ENCODE data around the gene TAF1. TPM values are rescaled to one million over a fixed set of nuclear protein-coding genes. Genes with fewer than 3 reads are reported as not detected.

TAF1 gene
- total RNA-seq, 4 donors from 2014 or later: 34.3 to 59.4 (median 41.4) TPM

DNA sequence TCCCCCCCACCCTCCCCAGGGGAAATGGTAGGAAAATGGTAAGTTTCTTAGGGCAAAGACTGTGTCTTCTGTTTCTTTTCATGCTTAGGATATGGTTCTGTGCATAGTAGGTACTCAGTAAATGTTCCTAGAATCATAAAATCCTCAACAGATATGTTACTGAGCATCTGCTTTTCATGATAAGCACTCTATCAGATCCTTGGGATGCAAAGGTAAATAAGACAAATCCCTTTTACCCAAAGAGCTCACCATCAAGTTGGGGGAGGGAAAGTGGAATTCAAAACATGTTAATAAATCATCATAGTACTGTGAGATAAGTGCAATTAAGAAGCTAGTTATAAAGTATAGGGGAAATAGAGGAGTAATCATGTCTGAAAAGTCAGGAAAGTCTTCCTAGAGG, 98.8 kb downstream of the TAF1 start:
- no peaks in the 10 kb centered on the region for H3K27me3 ChIP-seq
- H3K4me1 ChIP-seq: no peaks in the 10 kb centered on the region
- no peak for TF ChIP-seq EP300 (IDR thresholded peaks at IDR 0.05)
- no peak for TF ChIP-seq POLR2AphosphoS5 (IDR thresholded peaks at IDR 0.05)
- no peak for TF ChIP-seq POLR2A (IDR thresholded peaks at IDR 0.05; ENCODE audit: low read depth)
- peaks cover 29 to 70% (median 48%) of the 10 kb centered on the region in 4 donors for H3K36me3 ChIP-seq
- intact Hi-C loops (cut with DNase I): no loop called here
- H3K4me3 ChIP-seq: no peak overlapping the region
- DNase-seq (ENCODE audit: extremely low spot score): no peak
- no peaks in the 10 kb centered on the region for H3K9me3 ChIP-seq
- no peak overlapping the region for H3K27ac ChIP-seq (replicated peaks in 1 of 4)

DNA sequence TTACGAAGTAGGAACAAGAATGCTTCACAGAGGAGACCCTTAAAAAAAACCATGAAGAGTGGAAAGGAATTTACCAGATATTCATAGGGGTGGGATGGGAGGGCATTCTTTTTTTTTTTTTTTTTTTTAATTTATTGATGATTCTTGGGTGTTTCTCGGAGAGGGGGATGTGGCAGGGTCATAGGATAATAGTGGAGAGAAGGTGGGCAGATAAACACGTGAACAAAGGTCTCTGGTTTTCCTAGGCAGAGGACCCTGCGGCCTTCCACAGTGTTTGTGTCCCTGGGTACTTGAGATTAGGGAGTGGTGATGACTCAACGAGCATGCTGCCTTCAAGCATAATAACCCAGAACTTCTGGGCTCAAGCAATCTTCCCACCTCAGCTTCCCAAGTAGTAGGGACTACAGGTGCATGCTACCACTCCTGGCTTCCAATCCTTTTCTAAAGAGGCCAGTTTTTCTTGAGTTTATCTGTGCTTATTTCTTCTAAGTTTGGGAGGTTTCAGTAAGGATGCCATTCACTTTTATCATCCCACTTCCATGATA, 100.9 kb downstream of the TAF1 start:
- no peaks in the 10 kb centered on the region for H3K4me1 ChIP-seq
- DNase-seq (ENCODE audit: extremely low spot score): no peak
- no peak overlapping the region for H3K4me3 ChIP-seq
- H3K27me3 ChIP-seq: no peaks in the 10 kb centered on the region
- H3K27ac ChIP-seq (replicated peaks in 1 of 4): no peak overlapping the region
- intact Hi-C loops (cut with DNase I): no loop called here
- H3K36me3 ChIP-seq: peaks cover 16 to 49% (median 27%) of the 10 kb centered on the region in 4 donors
- 77% methylated on average over 5 of the region's 5 CpGs for WGBS
- no peaks in the 10 kb centered on the region for H3K9me3 ChIP-seq
- TF ChIP-seq POLR2A (IDR thresholded peaks at IDR 0.05; ENCODE audit: low read depth) (no peak), EP300 (IDR thresholded peaks at IDR 0.05) (no peak), POLR2AphosphoS5 (IDR thresholded peaks at IDR 0.05) (no peak)
- TF ChIP-seq, protein P1, sequence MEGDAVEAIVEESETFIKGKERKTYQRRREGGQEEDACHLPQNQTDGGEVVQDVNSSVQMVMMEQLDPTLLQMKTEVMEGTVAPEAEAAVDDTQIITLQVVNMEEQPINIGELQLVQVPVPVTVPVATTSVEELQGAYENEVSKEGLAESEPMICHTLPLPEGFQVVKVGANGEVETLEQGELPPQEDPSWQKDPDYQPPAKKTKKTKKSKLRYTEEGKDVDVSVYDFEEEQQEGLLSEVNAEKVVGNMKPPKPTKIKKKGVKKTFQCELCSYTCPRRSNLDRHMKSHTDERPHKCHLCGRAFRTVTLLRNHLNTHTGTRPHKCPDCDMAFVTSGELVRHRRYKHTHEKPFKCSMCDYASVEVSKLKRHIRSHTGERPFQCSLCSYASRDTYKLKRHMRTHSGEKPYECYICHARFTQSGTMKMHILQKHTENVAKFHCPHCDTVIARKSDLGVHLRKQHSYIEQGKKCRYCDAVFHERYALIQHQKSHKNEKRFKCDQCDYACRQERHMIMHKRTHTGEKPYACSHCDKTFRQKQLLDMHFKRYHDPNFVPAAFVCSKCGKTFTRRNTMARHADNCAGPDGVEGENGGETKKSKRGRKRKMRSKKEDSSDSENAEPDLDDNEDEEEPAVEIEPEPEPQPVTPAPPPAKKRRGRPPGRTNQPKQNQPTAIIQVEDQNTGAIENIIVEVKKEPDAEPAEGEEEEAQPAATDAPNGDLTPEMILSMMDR (IDR thresholded peaks at IDR 0.05): no peak

DNA sequence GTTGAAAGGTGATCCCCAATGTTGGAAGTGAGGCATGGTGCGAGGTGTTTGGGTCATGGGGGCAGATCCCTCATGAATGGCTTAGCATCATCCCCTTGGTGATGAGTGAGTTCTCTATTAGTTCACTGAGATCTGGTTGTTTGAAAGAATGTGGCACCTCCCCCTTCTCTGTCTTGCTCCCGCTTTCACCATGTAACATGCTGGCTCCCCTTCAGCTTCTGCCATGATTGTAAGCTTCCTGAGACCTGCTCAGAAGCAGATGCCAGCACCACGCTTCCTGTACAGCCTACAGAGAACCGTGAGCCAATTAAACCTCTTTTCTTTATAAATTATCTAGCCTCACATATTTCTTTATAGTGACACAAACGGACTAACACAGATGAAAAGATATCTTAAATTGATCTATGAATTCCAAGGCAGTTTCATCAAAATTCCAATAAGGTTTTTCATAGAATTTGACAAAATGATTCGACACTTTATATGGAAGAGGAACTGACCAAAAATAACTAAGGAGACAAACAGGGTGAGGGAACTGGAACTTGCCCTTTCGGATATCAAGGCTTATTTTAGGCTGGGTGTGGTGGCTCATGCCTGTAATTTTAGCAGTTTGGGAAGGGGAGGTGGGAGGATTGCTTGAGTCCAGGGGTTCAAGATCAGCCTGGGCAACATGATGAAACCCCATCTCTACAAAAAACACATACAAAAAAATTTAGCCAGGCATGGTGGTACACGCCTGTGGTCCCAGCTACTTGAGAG, 109.8 kb downstream of the TAF1 start:
- Histone ChIP-seq H3K9me3 (no peaks in the 10 kb centered on the region), H3K4me1 (no peaks in the 10 kb centered on the region), H3K27ac (replicated peaks in 1 of 4) (no peak overlapping the region), H3K27me3 (no peaks in the 10 kb centered on the region), H3K36me3 (no peaks in the 10 kb centered on the region), H3K4me3 (no peak overlapping the region)
- intact Hi-C loops (cut with DNase I): no loop called here
- WGBS: 74% methylated on average over 8 of the region's 8 CpGs
- no peak for DNase-seq (ENCODE audit: extremely low spot score)
- no peak for TF ChIP-seq EP300 (IDR thresholded peaks at IDR 0.05)
- TF ChIP-seq, protein P1 (IDR thresholded peaks at IDR 0.05): no peak
- no peak for TF ChIP-seq POLR2AphosphoS5 (IDR thresholded peaks at IDR 0.05)
- no peak for TF ChIP-seq POLR2A (IDR thresholded peaks at IDR 0.05; ENCODE audit: low read depth)

DNA sequence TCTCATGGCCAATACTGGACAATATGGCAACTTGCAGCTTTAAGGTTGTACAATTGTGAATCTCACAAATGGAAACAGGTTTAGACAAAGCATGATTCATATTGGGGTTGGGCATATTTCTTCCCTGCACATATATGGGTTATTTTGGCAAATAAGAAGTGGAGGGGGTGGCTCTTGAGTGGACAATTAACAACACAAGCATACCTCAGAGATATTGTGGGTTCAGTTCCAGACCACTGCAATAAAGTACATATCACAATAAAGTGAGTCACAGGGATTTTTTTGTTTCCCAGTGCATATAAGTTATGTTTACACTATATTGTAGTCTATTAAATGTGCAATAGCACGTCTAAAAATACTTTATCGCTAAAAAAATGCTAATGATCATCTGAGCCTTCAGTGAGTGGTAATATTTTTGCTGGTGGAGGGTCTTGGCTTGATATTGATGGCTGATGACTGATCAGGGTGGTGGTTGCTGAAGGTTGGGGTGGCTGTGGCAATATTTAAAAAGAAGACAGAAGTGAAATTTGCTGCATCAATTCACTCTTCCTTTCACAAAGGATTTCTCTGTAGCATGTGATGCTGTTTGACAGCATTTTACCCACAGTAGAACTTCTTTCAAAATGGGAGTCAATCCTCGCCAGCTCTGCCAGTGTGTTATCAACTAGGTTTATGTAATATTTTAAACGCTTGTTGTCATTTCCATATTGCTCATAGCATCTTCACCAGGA, 116.2 kb downstream of the TAF1 start:
- Histone ChIP-seq H3K27ac (replicated peaks in 1 of 4) (no peak overlapping the region), H3K36me3 (no peaks in the 10 kb centered on the region), H3K9me3 (no peaks in the 10 kb centered on the region), H3K27me3 (no peaks in the 10 kb centered on the region), H3K4me1 (no peaks in the 10 kb centered on the region), H3K4me3 (no peak overlapping the region)
- WGBS: 81% methylated on average over 4 of the region's 4 CpGs
- intact Hi-C loops (cut with DNase I): no loop called here
- TF ChIP-seq EP300 (IDR thresholded peaks at IDR 0.05): no peak
- TF ChIP-seq POLR2AphosphoS5 (IDR thresholded peaks at IDR 0.05): no peak
- TF ChIP-seq, protein P1 (IDR thresholded peaks at IDR 0.05): no peak
- no peak for TF ChIP-seq POLR2A (IDR thresholded peaks at IDR 0.05; ENCODE audit: low read depth)
- no peak for DNase-seq (ENCODE audit: extremely low spot score)

DNA sequence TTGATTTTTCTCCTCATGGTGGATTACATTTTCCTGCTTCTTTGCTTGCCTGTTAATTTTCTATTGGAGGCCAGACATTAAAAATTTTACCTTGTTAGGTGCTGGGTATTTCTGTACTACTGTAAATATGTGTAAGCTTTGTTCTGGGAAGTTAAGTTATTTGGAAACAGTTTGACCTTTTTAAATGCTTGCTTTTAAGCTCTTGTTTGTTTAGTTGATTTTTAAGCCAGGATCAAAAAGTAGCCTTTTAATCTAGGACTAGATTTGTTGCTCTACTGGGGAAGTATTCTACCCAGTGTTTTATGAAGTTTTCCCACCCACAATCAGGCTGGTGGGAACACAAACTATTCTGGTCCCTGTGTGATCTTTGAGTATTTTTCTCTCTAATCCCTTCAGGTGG, 121.7 kb downstream of the TAF1 start:
- H3K4me3 ChIP-seq: no peak overlapping the region
- no peak for DNase-seq (ENCODE audit: extremely low spot score)
- no peaks in the 10 kb centered on the region for H3K9me3 ChIP-seq
- H3K4me1 ChIP-seq: peaks cover 0 to 3% (median 1%) of the 10 kb centered on the region in 4 donors
- no peak overlapping the region for H3K27ac ChIP-seq (replicated peaks in 1 of 4)
- intact Hi-C loops (cut with DNase I): no loop called here
- no peaks in the 10 kb centered on the region for H3K27me3 ChIP-seq
- no peaks in the 10 kb centered on the region for H3K36me3 ChIP-seq
- TF ChIP-seq, protein P1 (IDR thresholded peaks at IDR 0.05): no peak
- no peak for TF ChIP-seq POLR2AphosphoS5 (IDR thresholded peaks at IDR 0.05)
- no peak for TF ChIP-seq POLR2A (IDR thresholded peaks at IDR 0.05; ENCODE audit: low read depth)
- TF ChIP-seq EP300 (IDR thresholded peaks at IDR 0.05): no peak
